ENCODE measurements around the gene C16orf78. TPM values are rescaled to one million over a fixed set of nuclear protein-coding genes. Genes with fewer than 3 reads are reported as not detected.

Gene C16orf78
- total RNA-seq, 6 experiments from 2014 or later: not detected

DNA sequence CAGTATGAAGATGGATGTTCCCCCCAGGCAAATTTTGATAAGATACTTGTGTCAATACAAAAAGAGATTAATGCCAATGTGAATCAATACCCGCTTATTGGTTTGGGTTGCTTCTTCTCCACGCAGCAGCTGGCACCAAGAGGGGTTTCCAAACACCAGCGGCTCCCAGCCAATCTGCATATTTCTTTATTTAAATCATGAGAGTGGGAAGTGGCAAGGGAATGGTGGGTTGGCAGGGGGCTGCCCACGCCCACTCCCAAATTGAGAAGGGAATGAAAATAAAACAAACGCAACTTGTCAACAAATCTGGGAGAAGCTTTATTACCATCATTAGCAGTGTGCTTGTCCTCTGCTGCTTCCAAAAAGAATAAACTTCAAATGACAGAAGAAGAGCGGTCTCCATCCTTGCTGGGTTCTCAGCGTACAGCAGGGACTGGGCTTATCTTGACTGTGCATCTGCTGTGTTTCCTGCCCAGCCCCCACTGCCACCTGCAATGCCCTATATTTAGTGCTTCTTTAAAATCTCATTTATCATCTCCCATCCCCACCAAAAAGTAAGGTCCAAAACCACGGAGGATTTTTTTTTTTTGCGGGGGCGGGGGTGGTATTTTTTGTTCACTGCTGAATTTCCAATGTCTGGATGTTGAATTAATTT lies 34.9 kb upstream of the C16orf78 start:
- no peak for DNase-seq
- Mint-ChIP-seq H3K4me1 (ENCODE audit: low read depth) (no peaks in the 10 kb centered on the region), H3K4me3 (no peak overlapping the region), H3K27ac (no peak overlapping the region), H3K36me3 (ENCODE audit: low read depth) (peaks cover 4% of the 10 kb centered on the region; the same call in 1 of the 2 replicates), H3K27me3 (ENCODE audit: insufficient read depth) (peaks cover 2% of the 10 kb centered on the region), H3K9me3 (peaks cover 38% of the 10 kb centered on the region)
- TF ChIP-seq, protein P1, sequence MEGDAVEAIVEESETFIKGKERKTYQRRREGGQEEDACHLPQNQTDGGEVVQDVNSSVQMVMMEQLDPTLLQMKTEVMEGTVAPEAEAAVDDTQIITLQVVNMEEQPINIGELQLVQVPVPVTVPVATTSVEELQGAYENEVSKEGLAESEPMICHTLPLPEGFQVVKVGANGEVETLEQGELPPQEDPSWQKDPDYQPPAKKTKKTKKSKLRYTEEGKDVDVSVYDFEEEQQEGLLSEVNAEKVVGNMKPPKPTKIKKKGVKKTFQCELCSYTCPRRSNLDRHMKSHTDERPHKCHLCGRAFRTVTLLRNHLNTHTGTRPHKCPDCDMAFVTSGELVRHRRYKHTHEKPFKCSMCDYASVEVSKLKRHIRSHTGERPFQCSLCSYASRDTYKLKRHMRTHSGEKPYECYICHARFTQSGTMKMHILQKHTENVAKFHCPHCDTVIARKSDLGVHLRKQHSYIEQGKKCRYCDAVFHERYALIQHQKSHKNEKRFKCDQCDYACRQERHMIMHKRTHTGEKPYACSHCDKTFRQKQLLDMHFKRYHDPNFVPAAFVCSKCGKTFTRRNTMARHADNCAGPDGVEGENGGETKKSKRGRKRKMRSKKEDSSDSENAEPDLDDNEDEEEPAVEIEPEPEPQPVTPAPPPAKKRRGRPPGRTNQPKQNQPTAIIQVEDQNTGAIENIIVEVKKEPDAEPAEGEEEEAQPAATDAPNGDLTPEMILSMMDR (IDR thresholded peaks at IDR 0.05): no peak

DNA sequence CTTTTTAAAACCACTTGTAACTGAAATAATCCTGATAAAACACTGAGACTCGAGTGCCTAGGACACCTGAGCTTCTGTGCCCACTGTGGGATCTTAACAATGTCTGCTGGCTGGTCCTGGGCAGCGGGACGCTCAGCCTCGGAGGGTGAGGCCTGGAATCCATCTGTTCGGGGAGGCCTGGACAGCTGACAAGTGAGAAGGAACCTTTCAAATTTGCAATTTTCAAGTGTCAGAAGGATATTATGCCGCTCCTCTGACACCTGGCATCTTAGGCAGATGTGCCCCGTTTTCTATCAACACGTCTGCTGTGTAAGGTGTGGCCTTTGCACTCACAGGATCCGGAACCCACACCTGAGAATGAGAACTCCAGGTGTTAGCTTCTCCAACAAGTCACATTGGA lies 33.1 kb upstream of the C16orf78 start:
- H3K4me3 Mint-ChIP-seq: no peak overlapping the region
- peaks cover 2% of the 10 kb centered on the region for H3K27me3 Mint-ChIP-seq (ENCODE audit: insufficient read depth)
- no peaks in the 10 kb centered on the region for H3K36me3 Mint-ChIP-seq (ENCODE audit: low read depth)
- no peak overlapping the region for H3K27ac Mint-ChIP-seq
- no peak for DNase-seq
- H3K4me1 Mint-ChIP-seq (ENCODE audit: low read depth): no peaks in the 10 kb centered on the region
- TF ChIP-seq, protein P1 (IDR thresholded peaks at IDR 0.05): no peak
- H3K9me3 Mint-ChIP-seq: peaks cover 46% of the 10 kb centered on the region

DNA sequence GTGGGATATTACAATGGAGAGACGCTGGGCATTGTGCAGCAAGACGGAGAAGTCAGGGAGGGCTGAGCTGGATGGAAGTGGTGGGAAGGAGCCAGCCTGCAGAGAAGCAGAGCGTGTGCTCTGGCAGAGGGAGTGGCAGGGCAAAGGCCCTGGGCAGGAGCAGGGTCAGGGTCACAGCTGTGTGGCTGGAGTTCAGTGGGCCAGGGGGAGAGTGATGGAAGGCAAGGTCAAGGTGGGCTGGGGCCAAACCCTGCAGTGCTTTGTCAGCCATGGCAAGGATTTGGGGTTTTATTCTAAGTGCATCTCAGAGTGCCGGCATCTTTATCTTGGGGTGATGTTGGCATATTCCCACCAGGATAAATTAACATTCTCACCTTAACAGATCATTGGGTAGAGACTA lies 31.9 kb upstream of the C16orf78 start:
- Mint-ChIP-seq H3K9me3 (peaks cover 37% of the 10 kb centered on the region), H3K4me1 (ENCODE audit: low read depth) (no peaks in the 10 kb centered on the region), H3K36me3 (ENCODE audit: low read depth) (no peaks in the 10 kb centered on the region), H3K27me3 (ENCODE audit: insufficient read depth) (no peaks in the 10 kb centered on the region; the same call in none of the 2 replicates), H3K27ac (no peak overlapping the region), H3K4me3 (no peak overlapping the region)
- TF ChIP-seq, protein P1 (IDR thresholded peaks at IDR 0.05): no peak
- DNase-seq: no peak

DNA sequence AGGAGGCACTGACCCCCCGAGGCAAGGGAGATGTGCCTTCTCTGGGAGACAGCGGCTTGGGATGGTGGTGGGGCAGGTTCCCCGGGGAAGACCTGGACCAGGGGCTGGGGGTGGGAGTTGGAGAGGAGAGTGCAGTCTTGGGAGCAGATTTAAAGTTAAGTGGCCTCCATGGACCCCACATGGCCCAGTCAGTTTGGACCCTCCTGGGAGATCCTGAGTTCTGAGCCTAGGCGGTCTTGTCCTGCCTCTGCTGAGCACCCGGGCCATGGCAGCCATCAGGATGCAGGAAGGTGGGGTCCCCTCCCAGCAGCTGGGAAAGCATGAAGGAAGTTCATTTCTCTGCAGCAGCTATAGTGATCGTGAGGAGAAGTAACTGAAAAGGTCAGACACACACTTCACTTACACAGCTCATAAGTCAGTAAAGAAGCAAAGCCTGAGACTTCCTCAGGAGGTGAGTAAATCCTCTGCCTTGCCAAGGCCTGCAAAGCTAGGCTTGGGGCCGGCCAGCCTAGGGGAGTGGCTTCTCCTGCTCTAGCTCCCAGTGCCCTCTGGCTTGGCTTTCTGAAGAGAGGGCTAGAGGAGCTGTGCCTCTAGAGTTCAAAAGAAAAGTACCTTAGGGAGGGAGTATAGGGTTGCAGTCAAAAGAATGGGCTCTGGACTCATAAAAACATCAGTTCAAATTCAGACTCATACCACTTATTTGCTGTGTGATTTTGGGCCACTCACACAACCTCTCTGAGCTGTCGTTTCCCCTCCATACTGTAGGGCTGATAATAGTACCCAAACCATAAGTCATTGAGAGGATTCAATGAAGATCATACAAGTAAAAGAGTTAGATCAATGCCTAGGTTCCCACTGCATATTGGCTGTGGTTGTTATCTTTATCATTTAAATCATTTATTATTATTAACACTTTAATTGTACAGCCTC lies 31.0 kb upstream of the C16orf78 start:
- Mint-ChIP-seq H3K4me1 (ENCODE audit: low read depth) (no peaks in the 10 kb centered on the region), H3K27me3 (ENCODE audit: insufficient read depth) (no peaks in the 10 kb centered on the region), H3K36me3 (ENCODE audit: low read depth) (no peaks in the 10 kb centered on the region)

DNA sequence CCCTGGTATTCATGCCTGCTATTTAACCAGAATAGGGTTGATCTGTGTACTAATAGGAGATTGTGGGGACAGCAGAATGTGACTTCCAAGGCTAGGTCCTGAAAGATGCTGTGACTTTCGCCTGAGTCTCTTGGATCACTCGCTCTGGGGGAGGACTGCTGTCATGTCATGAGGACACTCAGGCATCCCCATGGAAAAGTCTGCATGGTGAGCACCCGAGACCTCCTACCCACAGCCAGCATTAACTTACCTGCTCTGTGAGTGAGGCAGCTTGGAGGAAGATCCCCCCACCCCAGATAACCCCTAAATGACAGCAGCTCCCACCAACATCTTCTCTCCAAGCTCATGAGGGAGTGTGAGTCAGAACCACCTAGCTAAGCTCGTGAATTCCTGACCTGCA lies 30.3 kb upstream of the C16orf78 start:
- DNase-seq: no peak
- H3K4me1 Mint-ChIP-seq (ENCODE audit: low read depth): no peaks in the 10 kb centered on the region
- no peak overlapping the region for H3K4me3 Mint-ChIP-seq
- no peak overlapping the region for H3K27ac Mint-ChIP-seq
- H3K36me3 Mint-ChIP-seq (ENCODE audit: low read depth): no peaks in the 10 kb centered on the region
- peaks cover 35% of the 10 kb centered on the region for H3K9me3 Mint-ChIP-seq
- no peaks in the 10 kb centered on the region for H3K27me3 Mint-ChIP-seq (ENCODE audit: insufficient read depth)
- TF ChIP-seq, protein P1 (IDR thresholded peaks at IDR 0.05): no peak

More for the DNA sequence above, 31.0 kb upstream of the C16orf78 start:
- Mint-ChIP-seq H3K27ac (no peak overlapping the region), H3K9me3 (peaks cover 35% of the 10 kb centered on the region), H3K4me3 (no peak overlapping the region)
- TF ChIP-seq, protein P1 (IDR thresholded peaks at IDR 0.05): no peak
- DNase-seq: no peak

Measured in HFFc6 (cell line).